HEK293 (cell line): ENCODE results near the gene POLR1G.

Experiments
- EGR2 ChIP-seq: fragments of 450-650 bp; formaldehyde crosslinking; IDR thresholded peaks from 2 replicates; pipeline ENCODE4 v1.5.1; 2016; ENCODE audit warnings: low read depth, missing biosample characterization, missing genetic modification characterization
- GLIS2 ChIP-seq: fragments of 450-650 bp; formaldehyde crosslinking; IDR thresholded peaks from 2 replicates; pipeline ENCODE4 v1.5.1; 2016; ENCODE audit warnings: missing biosample characterization, missing genetic modification characterization
- KLF10 ChIP-seq: fragments of 450-650 bp; IDR thresholded peaks from 2 replicates; pipeline ENCODE4 v1.5.1; 2018; ENCODE audit warnings: missing biosample characterization, mild to moderate bottlenecking, missing genetic modification characterization
- PRDM10 ChIP-seq: fragments of 450-650 bp; formaldehyde crosslinking; IDR thresholded peaks from 2 replicates; pipeline ENCODE4 v1.5.1; 2016; ENCODE audit warnings: missing biosample characterization, missing genetic modification characterization
- SCRT1 ChIP-seq: fragments of 450-650 bp; formaldehyde crosslinking; IDR thresholded peaks from 2 replicates; pipeline ENCODE4 v1.5.1; 2016; ENCODE audit warnings: missing biosample characterization, missing genetic modification characterization, borderline replicate concordance
- ZBTB17 ChIP-seq: fragments of 450-650 bp; formaldehyde crosslinking; IDR thresholded peaks from 2 replicates; pipeline ENCODE4 v1.5.1; 2016; ENCODE audit warnings: missing biosample characterization, missing genetic modification characterization
- ZBTB26 ChIP-seq: fragments of 450-650 bp; formaldehyde crosslinking; optimal IDR thresholded peaks from 2 replicates; pipeline ENCODE3; 2016; ENCODE audit warnings: missing biosample characterization, mild to moderate bottlenecking, missing genetic modification characterization
- ZBTB6 ChIP-seq: fragments of 450-650 bp; formaldehyde crosslinking; IDR thresholded peaks from 2 replicates; pipeline ENCODE4 v1.5.1; 2017; ENCODE audit warnings: missing biosample characterization, missing genetic modification characterization
- ZFHX2 ChIP-seq: fragments of 450-650 bp; formaldehyde crosslinking; conservative IDR thresholded peaks from 2 replicates; pipeline ENCODE4 v1.5.1; 2016; ENCODE audit warnings: missing biosample characterization, missing genetic modification characterization
- ZFP41 ChIP-seq: fragments of 450-650 bp; formaldehyde crosslinking; IDR thresholded peaks from 2 replicates; pipeline ENCODE4 v1.5.1; 2016; ENCODE audit warnings: missing biosample characterization, missing genetic modification characterization, borderline replicate concordance
- ZIC2 ChIP-seq: fragments of 450-650 bp; formaldehyde crosslinking; IDR thresholded peaks from 2 replicates; pipeline ENCODE4 v1.5.1; 2016; ENCODE audit warnings: missing biosample characterization, missing genetic modification characterization
- ZNF132 ChIP-seq: fragments of 450-650 bp; formaldehyde crosslinking; IDR thresholded peaks from 2 replicates; pipeline ENCODE4 v1.5.1; 2017; ENCODE audit warnings: missing biosample characterization, missing genetic modification characterization, borderline replicate concordance
- ZNF16 ChIP-seq: fragments of 450-650 bp; formaldehyde crosslinking; IDR thresholded peaks from 2 replicates; pipeline ENCODE4 v1.5.1; 2016; ENCODE audit warnings: low read depth, missing biosample characterization, missing genetic modification characterization
- ZNF223 ChIP-seq: fragments of 450-650 bp; formaldehyde crosslinking; IDR thresholded peaks from 2 replicates; pipeline ENCODE4 v1.5.1; 2016; ENCODE audit warnings: missing biosample characterization, missing genetic modification characterization
- ZNF274 ChIP-seq, 2 experiments: fragments of 200-500 bp in 1 of 2; fragments of 450-650 bp in 1 of 2; sonication (Bioruptor generic) in 1 of 2; formaldehyde crosslinking in 1 of 2; IDR thresholded peaks; 2 replicates each; pipeline versions ENCODE4 v1.5.1 to v1.6.1; 2014 to 2016; ENCODE audit warnings: borderline replicate concordance in 1 of 2, inconsistent platforms in 1 of 2, low read length in 1 of 2, missing biosample characterization in 1 of 2, missing genetic modification characterization in 1 of 2
- ZNF335 ChIP-seq: fragments of 450-650 bp; formaldehyde crosslinking; conservative IDR thresholded peaks from 2 replicates; pipeline ENCODE4 v1.5.1; 2016; ENCODE audit warnings: missing biosample characterization, missing genetic modification characterization
- ZNF366 ChIP-seq: fragments of 450-650 bp; formaldehyde crosslinking; conservative IDR thresholded peaks from 2 replicates; pipeline ENCODE4 v1.5.1; 2016; ENCODE audit warnings: missing biosample characterization, missing genetic modification characterization
- ZNF488 ChIP-seq: fragments of 450-650 bp; formaldehyde crosslinking; IDR thresholded peaks from 2 replicates; pipeline ENCODE4 v1.5.1; 2016; ENCODE audit warnings: missing biosample characterization, missing genetic modification characterization
- ZNF501 ChIP-seq: fragments of 450-650 bp; formaldehyde crosslinking; IDR thresholded peaks from 2 replicates; pipeline ENCODE4 v1.5.1; 2016; ENCODE audit warnings: missing biosample characterization, missing genetic modification characterization
- ZNF548 ChIP-seq: fragments of 450-650 bp; formaldehyde crosslinking; IDR thresholded peaks from 2 replicates; pipeline ENCODE4 v1.5.1; 2016; ENCODE audit warnings: missing biosample characterization, missing genetic modification characterization
- ZNF549 ChIP-seq: fragments of 450-650 bp; IDR thresholded peaks from 2 replicates; pipeline ENCODE4 v1.5.1; 2018; ENCODE audit warnings: missing biosample characterization, missing genetic modification characterization, mild to moderate bottlenecking, inconsistent platforms, moderate library complexity
- ZNF555 ChIP-seq: fragments of 450-650 bp; formaldehyde crosslinking; conservative IDR thresholded peaks from 2 replicates; pipeline ENCODE4 v1.5.1; 2017; ENCODE audit warnings: missing biosample characterization, mild to moderate bottlenecking, missing genetic modification characterization, inconsistent platforms
- ZNF600 ChIP-seq: fragments of 450-650 bp; formaldehyde crosslinking; IDR thresholded peaks from 2 replicates; pipeline ENCODE4 v1.5.1; 2016; ENCODE audit warnings: missing biosample characterization, missing genetic modification characterization
- ZNF629 ChIP-seq: fragments of 450-650 bp; formaldehyde crosslinking; IDR thresholded peaks from 2 replicates; pipeline ENCODE4 v1.5.1; 2017; ENCODE audit warnings: missing biosample characterization, missing genetic modification characterization
- ZNF639 ChIP-seq: fragments of 450-650 bp; formaldehyde crosslinking; IDR thresholded peaks from 2 replicates; pipeline ENCODE4 v1.5.1; 2016; ENCODE audit warnings: missing biosample characterization, missing genetic modification characterization
- ZNF670 ChIP-seq: fragments of 450-650 bp; formaldehyde crosslinking; IDR thresholded peaks from 2 replicates; pipeline ENCODE4 v1.5.1; 2016; ENCODE audit warnings: missing biosample characterization, missing genetic modification characterization, low read depth
- ZNF785 ChIP-seq: fragments of 450-650 bp; formaldehyde crosslinking; IDR thresholded peaks from 2 replicates; pipeline ENCODE4 v1.5.1; 2016; ENCODE audit warnings: missing biosample characterization, missing genetic modification characterization
- TF ChIP-seq, protein P1 (sequence below): fragments of 450-650 bp; formaldehyde crosslinking; IDR thresholded peaks from 2 replicates; pipeline ENCODE4 v1.5.1; 2017; ENCODE audit warnings: missing biosample characterization, missing genetic modification characterization

The POLR1G gene

DNA sequence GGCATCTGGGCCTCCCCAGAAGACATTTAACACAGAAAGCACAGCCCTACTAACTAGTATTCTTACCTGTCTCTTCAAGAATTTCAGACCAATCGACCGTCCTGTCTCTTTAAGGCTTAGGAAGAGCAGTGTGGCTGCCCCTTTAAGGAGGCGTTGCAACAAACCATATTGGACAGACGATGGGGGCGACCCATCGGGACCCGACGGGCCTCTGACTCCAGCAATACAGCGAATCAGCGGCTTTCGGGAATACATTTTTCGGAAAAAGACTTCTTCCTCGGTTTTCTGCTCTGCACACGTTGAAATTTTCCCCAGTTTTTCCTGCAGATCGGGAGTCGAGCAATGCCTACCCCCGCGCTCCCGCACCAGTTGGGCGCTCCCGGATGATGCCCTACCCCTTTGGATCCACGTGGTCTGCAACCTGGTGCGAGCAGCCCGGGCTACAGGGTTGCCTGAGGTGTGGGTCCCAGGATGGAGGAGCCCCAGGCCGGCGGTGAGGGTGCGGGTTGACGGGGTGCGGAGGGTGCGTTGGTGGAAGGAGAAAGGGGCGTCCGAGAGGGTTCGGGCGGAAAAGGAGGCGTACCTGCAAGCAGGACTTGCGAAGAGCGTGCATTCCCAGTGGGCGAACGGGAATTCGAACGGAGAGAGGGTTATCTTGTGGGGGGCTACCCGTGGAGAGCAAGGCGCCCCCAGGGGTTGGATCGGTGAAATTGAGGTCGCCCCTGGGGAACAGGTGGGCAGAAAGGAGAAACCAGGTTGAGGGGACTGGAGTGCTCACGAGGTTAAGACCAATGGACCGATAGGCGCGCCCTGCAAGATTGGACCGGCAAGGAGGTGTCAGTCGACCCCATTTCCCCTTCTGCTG is at the start of gene POLR1G (continued):
- TF ChIP-seq ZBTB6 (tag by site-specific recombination): peak; percentile 38; the same call in 1 of the 2 replicates
- peak; percentile 25 for TF ChIP-seq ZBTB26 (tag by site-specific recombination)
- TF ChIP-seq EGR2 (tag by site-specific recombination): 0 out of 2 replicates have a peak, but pooled peaks have one; percentile 53
- no peak for TF ChIP-seq ZNF555 (tag by site-specific recombination)
- no peak for TF ChIP-seq ZNF132 (tag by site-specific recombination)
- peak; percentile 52; the same call in 1 of the 2 replicates for TF ChIP-seq GLIS2
- TF ChIP-seq ZFP41 (tag by site-specific recombination): no peak
- peak; percentile 71 for TF ChIP-seq ZIC2 (tag by site-specific recombination)
- TF ChIP-seq ZNF16 (tag by site-specific recombination): no peak
- TF ChIP-seq ZBTB17 (tag by site-specific recombination): peak; percentile 71; the same call in 1 of the 2 replicates
- TF ChIP-seq ZNF785: 0 out of 2 replicates have a peak, but pooled peaks have one; percentile 35
- TF ChIP-seq KLF10 (tag by site-specific recombination): peak; percentile 75
- no peak for TF ChIP-seq ZNF223 (tag by site-specific recombination)
- TF ChIP-seq ZNF488 (tag by site-specific recombination): no peak
- peak; percentile 67; the same call in 1 of the 2 replicates for TF ChIP-seq ZNF639 (tag by site-specific recombination)
- TF ChIP-seq ZNF274 (IDR thresholded peaks at IDR 0.05; ENCODE audit: low read length): no peak
- no peak for TF ChIP-seq ZNF274 (tag by site-specific recombination; IDR thresholded peaks at IDR 0.05; ENCODE audit: borderline replicate concordance)
- TF ChIP-seq ZNF629 (tag by site-specific recombination): no peak; the same call in 1 of the 2 replicates
- TF ChIP-seq ZNF548 (tag by site-specific recombination): no peak
- no peak for TF ChIP-seq ZNF549 (tag by site-specific recombination)
- TF ChIP-seq SCRT1 (tag by site-specific recombination): 0 out of 2 replicates have a peak, but pooled peaks have one; percentile 17
- peak; percentile 81 for TF ChIP-seq ZNF335 (tag by site-specific recombination)
- no peak for TF ChIP-seq ZNF670
- TF ChIP-seq PRDM10 (tag by site-specific recombination): peak; percentile 100
- no peak for TF ChIP-seq ZNF600 (tag by site-specific recombination)
- TF ChIP-seq, protein P1, sequence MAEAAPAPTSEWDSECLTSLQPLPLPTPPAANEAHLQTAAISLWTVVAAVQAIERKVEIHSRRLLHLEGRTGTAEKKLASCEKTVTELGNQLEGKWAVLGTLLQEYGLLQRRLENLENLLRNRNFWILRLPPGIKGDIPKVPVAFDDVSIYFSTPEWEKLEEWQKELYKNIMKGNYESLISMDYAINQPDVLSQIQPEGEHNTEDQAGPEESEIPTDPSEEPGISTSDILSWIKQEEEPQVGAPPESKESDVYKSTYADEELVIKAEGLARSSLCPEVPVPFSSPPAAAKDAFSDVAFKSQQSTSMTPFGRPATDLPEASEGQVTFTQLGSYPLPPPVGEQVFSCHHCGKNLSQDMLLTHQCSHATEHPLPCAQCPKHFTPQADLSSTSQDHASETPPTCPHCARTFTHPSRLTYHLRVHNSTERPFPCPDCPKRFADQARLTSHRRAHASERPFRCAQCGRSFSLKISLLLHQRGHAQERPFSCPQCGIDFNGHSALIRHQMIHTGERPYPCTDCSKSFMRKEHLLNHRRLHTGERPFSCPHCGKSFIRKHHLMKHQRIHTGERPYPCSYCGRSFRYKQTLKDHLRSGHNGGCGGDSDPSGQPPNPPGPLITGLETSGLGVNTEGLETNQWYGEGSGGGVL (tag by site-specific recombination): peak; percentile 34
- peak; percentile 73; the same call in 1 of the 2 replicates for TF ChIP-seq ZNF501 (tag by site-specific recombination)
- 0 out of 2 replicates have a peak, but pooled peaks have one; percentile 4 for TF ChIP-seq ZNF366 (tag by site-specific recombination)
- peak; percentile 70 for TF ChIP-seq ZFHX2
